H1 (cell line): ENCODE data around the gene TPST2. TPM values are rescaled to one million over a fixed set of nuclear protein-coding genes. Genes with fewer than 3 reads are reported as not detected.

Experiments used
- CHD7 ChIP-seq: fragments of 300-600 bp; sonication (generic); IDR thresholded peaks from 2 replicates; pipeline ENCODE4 v1.7.1; 2012; ENCODE audit warnings: low read length, moderate library complexity, mild to moderate bottlenecking, inconsistent platforms; ENCODE audit not compliant: insufficient replicate concordance
- KDM4A ChIP-seq: IDR thresholded peaks from one replicate; pipeline ENCODE4 v1.7.1; 2012; ENCODE audit warnings: low read depth, mild to moderate bottlenecking, moderate library complexity, low read length, inconsistent platforms; ENCODE audit not compliant: severe bottlenecking
- KDM5A ChIP-seq: fragments of 200-600 bp; IDR thresholded peaks from 2 replicates; pipeline ENCODE4 v1.7.1; 2012; ENCODE audit warnings: mild to moderate bottlenecking, low read length, inconsistent platforms, mixed read lengths
- NRF1 ChIP-seq: IDR thresholded peaks from 2 replicates; pipeline ENCODE4 v1.6.1; 2011; ENCODE audit warnings: mild to moderate bottlenecking, low read depth, low read length, improper control_type of control experiment
- RBBP5 ChIP-seq: IDR thresholded peaks from 2 replicates; pipeline ENCODE4 v1.7.1; 2012; ENCODE audit warnings: low read depth, mild to moderate bottlenecking, inconsistent platforms, low read length, moderate library complexity, borderline replicate concordance
- SRF ChIP-seq: IDR thresholded peaks from 2 replicates; pipeline ENCODE4 v1.6.1; 2011; ENCODE audit warnings: mild to moderate bottlenecking, low read depth, low read length, moderate library complexity
- TBP ChIP-seq: IDR thresholded peaks from 2 replicates; pipeline ENCODE4 v1.6.1; 2011; ENCODE audit warnings: low read depth, low read length, improper control_type of control experiment
- polyA plus RNA-seq, 7 experiments: library from polyadenylated mRNA; depleted of rRNA in 3 of 7; stranded (reverse) in 5 of 7; unstranded in 2 of 7; fragments of >200 nt in 5 of 7; fragments of 200-250 nt in 2 of 7; gene quantifications; 1 replicate in 5 of 7; 2 replicates in 1 of 7; 4 replicates in 1 of 7; pipeline versions ENCODE4 v1.2.1 to v1.2.3, GENCODE V29; 2011 to 2013; ENCODE audit warnings: missing spikeins in 2 of 7, mixed read lengths in 2 of 7
- total RNA-seq: library from RNA; stranded (reverse); fragmentation: NEBNext Ultra II Directional; extraction: Animal tissue kit (Norgen Biotek cat#: 25700); gene quantifications from 2 replicates; pipeline ENCODE4 v1.2.1, GENCODE V29; 2021

The TPST2 gene
- total and polyA plus RNA-seq, 2 of the 8 experiments (the other 6 are each of a cell fraction or from before 2014, with no cell fraction given), result 58.8 to 143 TPM

- TF ChIP-seq CHD7, result no peak
- TF ChIP-seq KDM4A, result no peak
- no peak for TF ChIP-seq KDM5A
- TF ChIP-seq NRF1, result no peak
- no peak for TF ChIP-seq SRF
- no peak for TF ChIP-seq RBBP5
- no peak for TF ChIP-seq TBP
Observed at GRCh38 chr22:26586556-26587325, 3.2 kb downstream of the TPST2 start (continued).
